NCI-H2029 (cell line): ENCODE results near the gene UQCRQ.
A peak's percentile ranks its signal among the peaks of the same experiment; 100 is the strongest.

Experiments used
- DNase-seq: peaks from one replicate; lab custom pipeline; 2025; lab: John Stamatoyannopoulos, UW

UQCRQ gene

GRCh38 chr5:132866342-132867045 lies at the start of gene UQCRQ, which contains the start of gene GDF9:
Gene UQCRQ, plus strand, starts transcription at chr5:132866642. Its CDS starts 240 bp downstream, at chr5:132866882.
Gene GDF9, minus strand, starts transcription at chr5:132866469. Its CDS starts 1,936 bp downstream, at chr5:132864533.
- DNase-seq = peak; percentile 99

DNA sequence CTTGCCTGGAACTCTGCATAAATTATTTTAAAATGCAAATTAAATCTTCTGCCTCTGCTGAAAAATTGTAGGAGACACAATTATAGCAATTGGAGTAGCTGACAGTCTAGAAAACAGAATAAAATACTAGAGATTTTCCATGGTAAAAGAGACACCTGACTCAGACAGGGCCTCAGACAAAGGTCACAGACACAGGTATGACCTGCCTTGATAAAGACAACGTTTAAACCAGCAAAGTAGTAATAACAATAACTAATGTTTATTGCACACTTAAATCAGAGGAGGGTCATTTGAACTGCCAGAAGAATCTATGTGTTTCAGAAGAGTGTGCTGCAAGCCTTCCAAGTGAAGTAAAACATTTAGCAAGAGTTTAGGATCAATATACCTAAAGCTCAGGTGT lies 49.4 kb upstream of the UQCRQ start:
- DNase-seq = no peak

DNA sequence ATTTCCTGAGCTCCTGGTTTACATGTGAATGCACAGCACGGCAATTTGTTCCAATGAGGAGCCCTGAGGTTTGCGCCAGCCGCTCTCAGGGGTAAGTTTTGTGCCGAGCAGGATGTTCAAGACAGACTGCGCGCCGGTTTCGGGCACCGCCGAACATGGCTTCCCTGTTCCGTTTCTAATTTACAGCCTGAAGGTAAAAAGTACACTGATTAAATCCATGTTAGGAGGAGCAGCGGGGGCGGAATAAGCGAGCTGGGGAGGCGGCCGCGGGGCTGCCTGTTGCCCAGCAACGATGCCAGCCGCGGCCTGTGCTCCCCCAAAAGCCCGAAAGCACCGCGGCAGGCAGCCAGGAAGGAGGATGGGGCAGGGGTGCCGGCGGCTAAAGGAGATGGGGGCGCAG lies 47.0 kb upstream of the UQCRQ start:
- DNase-seq = no peak

DNA sequence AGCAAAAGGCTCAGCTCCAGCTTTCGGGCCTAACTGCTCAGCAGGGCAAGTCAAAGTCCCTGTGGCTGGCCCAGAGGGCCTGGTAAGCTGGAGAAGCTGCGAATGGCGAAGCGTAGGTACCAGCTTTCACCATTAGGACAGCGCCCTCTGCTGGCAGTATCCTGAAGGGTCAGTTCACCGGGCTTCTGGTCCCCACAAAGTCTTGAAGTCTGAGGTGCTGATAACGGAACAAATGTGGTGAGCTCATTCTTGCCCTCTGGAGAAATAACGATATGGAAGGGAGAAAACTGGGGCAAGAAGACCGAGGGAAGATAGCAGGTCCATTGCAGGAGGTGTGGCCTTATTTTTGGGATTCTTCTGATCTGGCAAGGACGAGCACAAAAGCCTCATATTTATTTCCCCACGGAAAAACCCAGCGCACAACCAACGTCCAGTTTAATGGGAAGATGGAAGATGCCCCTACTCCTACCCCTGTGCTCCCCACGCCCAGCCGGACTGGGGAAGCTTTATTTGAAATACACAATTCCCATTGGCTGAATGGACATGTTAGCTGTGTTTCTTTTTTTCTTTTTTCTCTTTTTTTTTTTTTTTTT lies 46.2 kb upstream of the UQCRQ start:
- peak; percentile 83 for DNase-seq

DNA sequence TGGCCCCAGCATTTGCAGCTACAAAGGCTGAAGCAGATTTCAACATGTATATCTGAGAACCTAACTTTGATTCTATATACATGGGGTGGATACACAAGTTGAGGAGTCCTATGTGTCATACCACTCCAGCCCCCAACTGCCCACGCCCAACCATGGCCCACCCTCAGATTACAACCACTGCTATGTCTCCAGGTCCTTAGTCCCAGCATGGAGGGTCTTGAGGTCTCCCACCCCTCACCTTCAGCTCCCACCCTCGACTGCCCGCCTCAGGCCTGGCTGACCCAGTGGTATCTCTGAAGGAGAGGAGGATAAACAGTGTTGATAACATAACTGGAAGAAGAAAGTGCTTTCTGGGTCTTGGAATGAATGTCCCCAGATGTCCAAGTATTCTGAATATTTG lies 45.1 kb upstream of the UQCRQ start:
- DNase-seq = no peak

DNA sequence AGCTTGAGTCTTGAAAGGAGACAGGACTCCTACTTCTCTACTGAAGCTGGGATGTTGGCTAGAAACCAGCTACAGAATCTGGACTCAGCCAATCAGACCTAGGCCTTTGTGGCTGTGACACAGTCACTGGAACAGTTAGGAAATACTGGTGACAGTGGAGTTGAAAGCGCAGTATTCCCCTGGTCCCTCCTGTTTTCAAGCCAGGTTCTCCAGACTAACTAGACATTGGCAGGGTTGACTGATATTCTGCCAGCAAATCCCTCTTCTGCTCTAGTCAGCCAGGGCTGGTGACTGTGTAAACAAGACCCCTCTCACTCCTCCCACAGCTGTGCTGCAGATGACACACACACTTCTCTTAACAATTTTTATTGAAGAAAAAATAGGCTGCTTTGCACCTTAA lies 44.7 kb upstream of the UQCRQ start:
- DNase-seq = peak; percentile 26

DNA sequence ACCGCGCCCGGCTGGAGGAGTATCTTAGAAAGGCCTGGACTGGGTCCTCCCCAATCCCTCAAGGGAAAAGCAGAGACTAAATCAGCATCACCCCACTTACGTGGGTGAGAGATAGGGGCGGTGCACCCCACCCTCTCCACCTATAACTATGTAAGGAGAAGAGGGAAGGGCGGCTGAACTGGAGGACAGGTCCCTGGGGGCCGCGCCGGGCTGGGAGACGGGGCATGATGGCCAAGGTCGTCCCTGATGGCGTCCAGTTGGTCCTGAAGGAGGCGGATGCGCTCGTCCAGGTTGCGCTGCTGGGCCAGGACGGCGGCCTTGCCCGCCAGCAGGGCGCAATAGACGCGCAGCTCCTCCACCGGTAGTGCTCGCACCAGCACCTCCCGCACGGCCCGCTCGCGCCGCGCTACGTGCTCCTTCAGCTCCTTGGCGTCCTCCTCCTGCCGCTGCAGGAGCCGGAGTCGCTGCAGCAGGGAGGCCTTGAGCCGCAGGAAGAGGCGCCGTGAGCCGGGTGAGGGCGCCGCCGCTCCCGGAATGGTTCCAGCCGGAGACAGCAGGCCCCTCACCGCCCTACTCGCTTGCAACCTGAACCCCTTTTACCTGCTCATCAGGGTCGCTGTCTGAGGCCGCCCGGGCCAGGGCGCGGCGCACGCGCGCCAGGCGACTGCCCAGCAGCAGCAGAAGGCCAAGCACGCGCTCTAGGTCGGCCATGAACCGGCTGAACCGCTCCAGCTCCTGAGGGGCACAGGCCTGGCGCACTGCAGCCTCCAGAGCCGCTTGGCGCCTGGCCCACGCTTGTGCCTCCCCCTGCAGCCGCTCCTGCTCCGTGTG lies 43.6 kb upstream of the UQCRQ start:
- peak; percentile 81 for DNase-seq

DNA sequence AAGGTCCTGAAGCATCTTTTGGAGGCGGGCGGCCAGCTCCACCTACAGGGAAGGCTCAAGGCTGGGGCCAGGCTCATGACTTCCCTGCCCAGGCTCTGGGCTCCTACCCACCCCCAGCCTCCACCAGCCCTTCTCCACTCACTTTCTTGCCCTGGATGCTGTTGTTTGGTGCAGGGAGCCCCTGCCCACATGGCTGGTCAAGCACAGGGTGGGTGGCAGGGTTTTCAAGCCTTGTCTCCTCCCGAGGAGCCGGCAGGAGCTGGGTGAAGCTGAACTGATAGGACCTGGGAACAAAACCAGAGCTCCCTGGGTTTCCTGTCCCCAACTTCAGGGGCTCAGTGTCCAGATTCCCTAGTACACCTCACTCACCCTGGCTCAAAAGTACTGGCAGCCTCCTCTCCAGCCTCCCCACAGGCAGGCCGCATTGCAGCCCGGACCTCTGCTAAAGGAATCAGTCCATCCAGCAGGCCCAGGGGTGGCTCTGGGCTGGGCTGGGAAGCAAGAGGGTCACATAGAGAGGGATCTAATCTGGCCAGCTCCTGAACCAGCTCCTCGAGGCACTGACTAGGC lies 42.9 kb upstream of the UQCRQ start:
- DNase-seq = no peak

DNA sequence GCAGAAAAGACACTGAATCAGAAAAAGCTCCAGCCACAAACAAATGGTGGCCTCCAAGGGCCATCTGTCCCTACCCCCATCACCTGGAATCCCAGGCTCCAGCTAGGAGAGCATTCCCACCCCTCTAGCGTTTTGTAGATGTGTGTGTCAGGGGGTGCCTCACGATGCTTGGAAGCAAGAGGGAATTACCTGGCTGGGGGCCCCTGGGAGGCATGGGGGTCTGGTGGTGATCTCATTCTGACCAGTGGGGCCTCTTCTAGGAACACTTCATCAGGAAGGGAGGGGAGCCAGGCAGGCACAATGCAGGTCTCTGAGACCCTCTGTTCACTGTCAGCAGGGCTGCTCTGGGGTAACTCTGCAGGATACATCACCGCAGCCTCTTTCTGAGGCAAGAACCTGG lies 42.0 kb upstream of the UQCRQ start:
- no peak for DNase-seq

- no peak for DNase-seq
Observed at GRCh38 chr5:132825033-132825833, 41.2 kb upstream of the UQCRQ start.

- DNase-seq = no peak
Observed at GRCh38 chr5:132825834-132826391, 40.5 kb upstream of the UQCRQ start.

- no peak for DNase-seq
Observed at GRCh38 chr5:132826424-132827082, 39.9 kb upstream of the UQCRQ start.

GRCh38 chr5:132827943-132828673 lies 38.3 kb upstream of the UQCRQ start:
- no peak for DNase-seq

- no peak for DNase-seq
Observed at GRCh38 chr5:132828846-132829494, 37.5 kb upstream of the UQCRQ start.

DNA sequence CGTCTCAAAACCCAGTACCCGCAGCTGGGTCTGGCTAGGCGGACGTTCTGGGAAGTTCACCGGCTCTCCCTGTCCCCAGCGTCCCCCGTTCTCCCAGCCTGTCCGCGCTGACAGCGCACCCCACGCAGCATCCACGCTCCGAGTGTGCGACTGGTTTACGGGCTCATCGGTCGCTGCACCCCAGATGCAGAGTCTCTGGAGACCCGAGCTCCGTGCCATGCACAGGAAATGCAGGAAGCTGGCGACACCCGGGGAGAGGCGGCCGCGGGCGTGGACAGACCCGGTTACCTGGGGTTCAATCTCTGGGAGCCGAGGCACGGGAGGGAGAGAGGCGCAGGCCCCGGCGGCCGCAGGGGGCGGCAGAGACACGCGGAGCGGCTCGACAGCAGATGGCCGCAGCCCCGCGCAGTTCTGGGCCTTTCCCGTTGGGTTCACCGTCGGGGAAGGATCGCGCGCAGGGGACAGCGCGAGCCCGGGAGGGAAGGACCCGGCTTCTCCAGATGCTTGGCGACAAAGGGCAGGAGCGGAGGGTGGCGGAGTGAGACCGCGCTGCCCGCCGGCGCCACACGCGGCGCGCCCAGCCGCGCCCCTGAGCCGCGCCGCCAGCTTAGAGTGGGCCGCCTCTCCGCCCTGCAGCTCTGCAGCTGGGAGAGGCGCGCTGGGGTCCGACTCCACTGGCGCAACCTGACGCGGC lies 36.6 kb upstream of the UQCRQ start:
- peak; percentile 48 for DNase-seq

DNA sequence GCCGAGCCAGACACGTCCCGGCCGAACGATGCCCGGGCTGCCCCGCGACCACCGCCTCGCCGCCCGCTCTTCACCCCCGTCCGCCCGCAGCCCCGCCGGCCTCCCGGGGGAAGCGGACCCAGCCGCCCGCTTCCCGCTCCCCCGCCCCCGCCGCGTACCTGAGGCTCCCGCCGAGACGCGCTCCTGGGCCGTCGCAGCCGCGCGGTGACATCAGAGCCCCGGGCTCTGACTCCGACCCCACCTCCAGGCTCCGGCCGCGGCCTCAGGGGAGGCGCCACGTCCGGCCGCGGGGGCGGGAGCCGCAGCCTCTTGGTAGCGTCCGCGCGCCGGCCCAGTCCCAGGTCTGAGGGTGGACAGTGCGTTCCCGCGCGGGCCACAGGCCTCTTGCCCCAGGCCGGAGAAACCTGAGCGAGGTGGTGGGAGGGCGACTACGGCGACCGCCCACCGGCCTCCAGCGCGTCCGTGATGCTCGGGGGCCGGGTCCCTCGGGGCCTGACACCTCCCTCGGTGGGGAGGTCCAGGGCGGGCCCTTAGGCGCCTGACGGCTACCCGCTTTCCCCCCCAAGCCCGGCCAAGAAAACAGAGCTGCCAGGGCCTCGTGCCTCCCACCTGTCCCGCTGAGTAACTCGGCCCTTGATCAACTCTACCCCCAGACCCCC lies 35.9 kb upstream of the UQCRQ start, which contains the start of gene SHROOM1:
Gene SHROOM1 (minus strand): TSS at position 212 of the 659 bp plus-strand sequence. CDS start 4,507 bp downstream, outside the sequence.
- DNase-seq = peak; percentile 43

DNA sequence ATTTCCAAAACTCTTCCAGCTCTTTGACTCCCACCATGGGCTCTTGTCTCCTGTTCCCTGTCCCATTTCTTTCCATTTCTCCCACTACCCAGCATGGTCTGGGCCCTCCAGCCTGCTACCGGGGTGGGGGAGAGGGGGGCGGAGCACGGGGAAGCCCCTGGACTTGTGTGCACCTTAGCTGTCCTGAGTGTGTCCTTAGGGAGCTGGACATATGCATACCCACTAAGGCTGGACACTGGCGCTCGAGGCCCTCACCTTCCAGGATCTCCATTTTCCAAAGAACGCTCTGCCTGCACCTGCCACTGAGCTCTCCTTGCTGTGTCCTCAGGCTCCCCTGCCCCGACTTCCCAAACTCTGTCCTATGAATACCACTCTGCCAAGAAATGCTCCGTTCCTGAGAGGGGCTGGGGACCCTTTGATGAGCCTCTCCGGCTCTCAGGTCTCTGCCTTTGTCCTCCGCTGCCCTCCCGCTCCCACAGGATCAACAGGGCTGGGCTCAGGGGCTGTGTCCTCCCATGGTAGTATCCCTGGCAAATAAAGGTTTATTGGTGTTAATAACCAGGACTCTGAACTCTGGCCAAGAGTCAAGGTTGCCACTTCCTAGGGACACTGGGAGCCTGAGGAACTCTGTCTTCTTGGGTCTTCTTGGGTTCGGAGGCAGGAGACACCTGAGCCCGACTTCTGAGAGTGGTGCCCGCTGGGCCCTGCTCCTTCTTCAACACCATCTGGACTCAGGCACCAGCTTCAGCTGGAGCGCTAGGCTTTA lies 35.2 kb upstream of the UQCRQ start:
- DNase-seq = no peak
